GM19397 (cell line): ENCODE data around the gene KCNIP4.
"Not testable (repeated sequence)": the region's sequence is repeated elsewhere in the genome, so short reads cannot be mapped to it uniquely, and the experiment has no call there.

Source experiments
- ATAC-seq: cut with Tn5 transposase; IDR thresholded peaks from one replicate; pipeline ENCODE4 v1.9.1; 2021; ENCODE audit warnings: mild to moderate bottlenecking, moderate library complexity; ENCODE audit not compliant: unreplicated experiment

The KCNIP4 gene

GRCh38 chr4:21948347-21949072, at the start of gene KCNIP4:
Gene KCNIP4, minus strand, starts transcription at chr4:21948772.
- ATAC-seq, result no peak

- not testable (repeated sequence) for ATAC-seq
Measured at GRCh38 chr4:21996618-21997017, 48.0 kb upstream of the KCNIP4 start.

GRCh38 chr4:21992330-21992729, 43.8 kb upstream of the KCNIP4 start:
- ATAC-seq, result no peak

- no peak for ATAC-seq
Measured at GRCh38 chr4:21991562-21991961, 43.0 kb upstream of the KCNIP4 start.

GRCh38 chr4:21991050-21991449, 42.5 kb upstream of the KCNIP4 start:
- no peak for ATAC-seq

GRCh38 chr4:21989351-21989750, 40.8 kb upstream of the KCNIP4 start:
- no peak for ATAC-seq

GRCh38 chr4:21986307-21986706, 37.7 kb upstream of the KCNIP4 start:
- ATAC-seq, result no peak

GRCh38 chr4:21982087-21982486, 33.5 kb upstream of the KCNIP4 start:
- no peak for ATAC-seq

GRCh38 chr4:21979196-21979595, 30.6 kb upstream of the KCNIP4 start:
- ATAC-seq, result no peak

GRCh38 chr4:21976166-21976565, 27.6 kb upstream of the KCNIP4 start:
- ATAC-seq, result no peak

- ATAC-seq, result no peak
Measured at GRCh38 chr4:21973850-21974249, 25.3 kb upstream of the KCNIP4 start.

GRCh38 chr4:21964762-21965319, 16.3 kb upstream of the KCNIP4 start:
- no peak for ATAC-seq

GRCh38 chr4:21962691-21963090, 14.1 kb upstream of the KCNIP4 start:
- no peak for ATAC-seq

GRCh38 chr4:21960793-21961192, 12.2 kb upstream of the KCNIP4 start:
- ATAC-seq, result no peak

GRCh38 chr4:21954916-21955315, 6.3 kb upstream of the KCNIP4 start:
- ATAC-seq, result no peak

GRCh38 chr4:21953653-21954052, 5.1 kb upstream of the KCNIP4 start:
- ATAC-seq, result no peak

- no peak for ATAC-seq
Measured at GRCh38 chr4:21952549-21952948, 4.0 kb upstream of the KCNIP4 start.

GRCh38 chr4:21949073-21949457, 493 bp upstream of the KCNIP4 start:
- no peak for ATAC-seq

- ATAC-seq, result no peak
Measured at GRCh38 chr4:21947791-21948346, 703 bp downstream of the KCNIP4 start.

GRCh38 chr4:21946858-21947257, 1.7 kb downstream of the KCNIP4 start:
- ATAC-seq, result no peak

- ATAC-seq, result no peak
Measured at GRCh38 chr4:21921526-21922180, 26.9 kb downstream of the KCNIP4 start.

- no peak for ATAC-seq
Measured at GRCh38 chr4:21915761-21916160, 32.8 kb downstream of the KCNIP4 start.
